SJSA1 (cell line): ENCODE results near the gene AFAP1. TPM values are rescaled to one million over a fixed set of nuclear protein-coding genes. Genes with fewer than 3 reads are reported as not detected.

Experiments
- DNase-seq, 2 experiments: peaks; one replicate each; pipeline ENCODE4 v3.0.0-alpha.2; 2015 to 2020; ENCODE audit warnings: low spot score in 2 of 2, low read depth in 1 of 2
- H3K27ac ChIP-seq: fragments of 250-450 bp; sonication (Bioruptor Pico); 2 replicates; pipeline ENCODE4 v1.5.1; 2020; ENCODE audit warnings: mild to moderate bottlenecking, moderate library complexity
- H3K27me3 ChIP-seq: fragments of 250-450 bp; sonication (Bioruptor Pico); replicated peaks from 2 replicates; pipeline ENCODE4 v1.5.1; 2020; ENCODE audit warnings: mild to moderate bottlenecking, moderate library complexity
- H3K36me3 ChIP-seq: fragments of 250-450 bp; sonication (Bioruptor Pico); 2 replicates; pipeline ENCODE4 v1.5.1; 2020; ENCODE audit warnings: mild to moderate bottlenecking
- H3K4me1 ChIP-seq: fragments of 250-450 bp; sonication (Bioruptor Pico); replicated peaks from 2 replicates; pipeline ENCODE4 v1.6.1; 2021; ENCODE audit warnings: mild to moderate bottlenecking
- H3K4me3 ChIP-seq: fragments of 250-450 bp; sonication (Bioruptor Pico); 2 replicates; pipeline ENCODE4 v1.5.1; 2020; ENCODE audit warnings: mild to moderate bottlenecking
- H3K9me3 ChIP-seq: fragments of 250-450 bp; sonication (Bioruptor Pico); replicated peaks from 2 replicates; pipeline ENCODE4 v1.5.1; 2020; ENCODE audit warnings: mild to moderate bottlenecking
- total RNA-seq: library from RNA; depleted of rRNA; stranded (reverse); fragments of >200 nt; shearing (Covaris generic); gene quantifications from 2 replicates; pipeline ENCODE4 v1.2.3, GENCODE V29; 2014

AFAP1 gene
- total RNA-seq, 1 experiment from 2014 or later: 47.4 TPM

DNA sequence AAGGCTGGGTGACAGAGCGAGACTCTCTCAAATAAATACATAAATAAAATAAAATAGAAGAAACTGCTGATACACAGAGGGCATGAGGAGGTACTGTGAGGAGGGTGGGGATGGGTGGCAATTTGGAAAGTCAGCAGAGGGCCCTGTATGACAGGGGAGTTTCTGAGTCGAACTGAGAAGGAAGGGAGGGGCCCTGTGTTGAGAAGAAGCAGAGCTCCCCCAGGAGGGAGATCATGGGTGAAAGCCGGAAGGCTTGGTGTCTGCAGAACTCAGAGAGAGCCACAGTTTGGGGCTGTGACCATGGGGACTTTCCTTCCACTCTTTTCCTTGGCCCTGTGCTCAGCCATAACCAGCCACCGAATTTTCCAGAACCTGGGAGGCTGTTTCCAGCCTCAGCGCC lies 24.8 kb upstream of the AFAP1 start:
- H3K4me1 ChIP-seq: peaks cover 20% of the 10 kb centered on the region
- DNase-seq: no peak
- no peak overlapping the region for H3K27ac ChIP-seq
- H3K27me3 ChIP-seq: no peaks in the 10 kb centered on the region
- no peaks in the 10 kb centered on the region for H3K36me3 ChIP-seq
- no peaks in the 10 kb centered on the region for H3K9me3 ChIP-seq
- H3K4me3 ChIP-seq: no peak overlapping the region

GRCh38 chr4:7963691-7964090 lies 24.0 kb upstream of the AFAP1 start:
- DNase-seq: no peak
- H3K4me1 ChIP-seq: peaks cover 16% of the 10 kb centered on the region
- H3K27me3 ChIP-seq: no peaks in the 10 kb centered on the region
- no peaks in the 10 kb centered on the region for H3K9me3 ChIP-seq
- H3K27ac ChIP-seq: no peak overlapping the region
- no peak overlapping the region for H3K4me3 ChIP-seq
- H3K36me3 ChIP-seq: no peaks in the 10 kb centered on the region

- H3K36me3 ChIP-seq: no peaks in the 10 kb centered on the region
- H3K4me3 ChIP-seq: no peak overlapping the region
- peaks cover 16% of the 10 kb centered on the region for H3K4me1 ChIP-seq
- H3K27me3 ChIP-seq: no peaks in the 10 kb centered on the region
- no peak for DNase-seq
- no peak overlapping the region for H3K27ac ChIP-seq
- H3K9me3 ChIP-seq: no peaks in the 10 kb centered on the region
Observed at GRCh38 chr4:7962609-7963508, 23.2 kb upstream of the AFAP1 start.

GRCh38 chr4:7960790-7961655 lies 21.4 kb upstream of the AFAP1 start:
- H3K27ac ChIP-seq: no peak overlapping the region
- no peak overlapping the region for H3K4me3 ChIP-seq

GRCh38 chr4:7960017-7960789 lies 20.5 kb upstream of the AFAP1 start:
- Histone ChIP-seq H3K36me3 (no peaks in the 10 kb centered on the region), H3K9me3 (no peaks in the 10 kb centered on the region), H3K4me3 (no peak overlapping the region), H3K27ac (no peak overlapping the region), H3K4me1 (peaks cover 40% of the 10 kb centered on the region), H3K27me3 (no peaks in the 10 kb centered on the region)
- no peak for DNase-seq

More at GRCh38 chr4:7960790-7961655, 21.4 kb upstream of the AFAP1 start:
- H3K4me1 ChIP-seq: peaks cover 34% of the 10 kb centered on the region
- no peaks in the 10 kb centered on the region for H3K9me3 ChIP-seq
- DNase-seq: peak in 1 of 2 experiments; percentile 43
- H3K36me3 ChIP-seq: no peaks in the 10 kb centered on the region
- H3K27me3 ChIP-seq: no peaks in the 10 kb centered on the region

DNA sequence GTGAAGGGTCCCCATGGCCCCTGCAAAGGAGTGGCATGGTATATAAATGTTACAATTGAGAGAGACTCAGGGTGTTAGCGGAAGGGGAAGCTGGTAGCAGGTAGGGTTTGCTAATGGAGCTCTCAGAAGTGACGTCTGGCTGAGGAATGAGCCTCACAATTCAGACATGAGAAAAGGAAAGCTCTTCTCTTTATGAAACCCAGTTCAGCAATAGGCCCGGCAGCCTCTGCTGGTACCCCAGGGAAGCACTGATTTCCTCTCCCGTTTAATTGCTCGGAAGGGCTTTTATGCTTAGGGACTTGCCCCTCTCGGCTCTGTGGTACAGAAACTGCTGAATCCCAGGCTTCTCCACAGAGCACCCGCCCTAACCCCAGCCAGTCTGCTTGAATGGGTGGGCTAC lies 19.4 kb upstream of the AFAP1 start:
- DNase-seq: no peak
- no peaks in the 10 kb centered on the region for H3K36me3 ChIP-seq
- H3K27ac ChIP-seq: no peak overlapping the region
- no peaks in the 10 kb centered on the region for H3K9me3 ChIP-seq
- H3K27me3 ChIP-seq: no peaks in the 10 kb centered on the region
- peaks cover 40% of the 10 kb centered on the region for H3K4me1 ChIP-seq
- no peak overlapping the region for H3K4me3 ChIP-seq

DNA sequence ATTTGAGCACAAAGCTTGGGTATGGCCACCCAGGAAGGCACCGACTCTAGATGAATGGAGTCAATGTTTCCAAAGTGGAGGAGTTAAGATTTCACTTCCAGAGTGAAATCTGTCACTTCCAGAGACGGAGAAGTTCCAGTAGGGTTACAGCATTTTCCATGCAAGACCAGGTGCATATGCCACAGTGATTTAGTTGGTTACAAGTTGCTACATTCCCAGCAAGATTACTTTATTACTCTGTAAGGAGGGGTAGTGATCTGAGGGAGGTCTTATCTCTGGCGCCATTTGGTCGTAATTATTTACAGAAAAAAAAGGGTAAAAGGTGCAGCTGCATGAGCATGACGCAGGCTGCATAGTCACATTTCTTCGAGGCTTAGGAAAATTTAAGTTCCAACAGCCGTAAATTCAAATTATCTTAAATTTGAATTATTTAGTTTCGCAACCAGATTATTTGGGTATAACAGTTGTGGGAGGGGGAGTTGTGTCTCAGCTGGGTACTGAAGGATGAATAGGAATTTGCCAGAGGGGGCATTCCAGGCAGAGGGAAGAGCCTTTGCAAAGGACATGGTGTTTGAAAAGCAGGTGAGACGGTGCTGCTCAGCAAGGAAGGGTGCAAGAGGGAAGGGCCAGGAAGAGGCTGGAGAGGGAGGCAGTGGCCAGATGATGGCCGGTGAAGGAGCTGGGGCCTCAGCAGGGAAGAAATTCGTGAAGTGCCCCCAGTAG lies 17.4 kb upstream of the AFAP1 start:
- H3K36me3 ChIP-seq: no peaks in the 10 kb centered on the region
- H3K27ac ChIP-seq: peak overlapping the region; percentile 81
- no peaks in the 10 kb centered on the region for H3K27me3 ChIP-seq
- peak in 1 of 2 experiments; percentile 52 for DNase-seq
- peaks cover 40% of the 10 kb centered on the region for H3K4me1 ChIP-seq
- H3K9me3 ChIP-seq: no peaks in the 10 kb centered on the region
- H3K4me3 ChIP-seq: no peak overlapping the region

DNA sequence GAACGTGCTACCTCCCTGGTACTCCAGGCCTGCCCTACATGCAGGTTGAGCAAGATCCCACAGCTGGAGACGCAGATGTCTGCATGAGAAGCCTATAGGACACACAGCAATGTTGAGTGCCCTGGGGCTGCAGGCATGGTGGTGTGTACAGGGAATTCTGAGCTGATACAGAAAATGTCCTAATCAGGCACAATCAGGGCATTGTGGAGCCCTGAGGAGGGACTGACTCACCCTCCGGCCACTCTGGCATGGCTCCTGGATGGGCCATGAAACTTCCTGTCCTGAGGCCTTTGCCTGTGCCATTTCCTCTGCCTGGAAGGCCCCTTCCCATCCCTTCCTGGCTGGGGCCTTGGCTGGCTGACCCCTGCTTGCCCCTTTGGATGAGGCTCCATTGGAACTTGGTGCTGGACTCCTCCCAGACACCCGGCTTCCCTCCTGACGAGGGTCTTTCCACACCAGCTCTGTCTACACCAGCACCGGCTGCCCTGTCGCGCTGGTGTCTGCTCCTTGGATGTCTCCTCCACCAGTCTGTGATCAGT lies 16.7 kb upstream of the AFAP1 start:
- Histone ChIP-seq H3K9me3 (peaks cover 2% of the 10 kb centered on the region; the same call in 1 of the 2 replicates), H3K27me3 (no peaks in the 10 kb centered on the region), H3K36me3 (no peaks in the 10 kb centered on the region), H3K27ac (peak overlapping the region; percentile 81), H3K4me3 (no peak overlapping the region), H3K4me1 (peaks cover 40% of the 10 kb centered on the region)
- peak; percentile 65 to 82 for DNase-seq

DNA sequence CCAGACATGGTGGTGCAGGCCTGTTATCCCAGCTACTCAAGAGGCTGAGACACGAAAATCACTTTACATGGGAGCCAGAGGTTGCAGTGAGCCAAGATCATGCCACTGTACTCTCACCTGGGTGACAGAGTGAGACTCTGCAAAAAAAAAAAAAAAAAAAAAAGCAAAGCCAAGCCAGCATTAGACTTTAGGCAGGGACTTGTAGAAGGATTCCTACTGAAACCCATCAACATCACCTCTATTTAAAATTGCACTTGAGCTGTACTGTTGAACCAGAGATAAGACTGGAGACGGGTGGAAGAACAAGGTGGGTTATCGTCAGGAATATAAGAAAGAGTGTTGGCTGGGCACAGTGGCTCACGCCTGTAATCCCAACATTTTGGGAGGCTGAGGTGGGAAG lies 15.7 kb upstream of the AFAP1 start:
- Histone ChIP-seq H3K4me1 (peaks cover 34% of the 10 kb centered on the region), H3K27ac (peak overlapping the region; percentile 81; the same call in 1 of the 2 replicates), H3K9me3 (peaks cover 4% of the 10 kb centered on the region; the same call in 1 of the 2 replicates), H3K36me3 (no peaks in the 10 kb centered on the region), H3K4me3 (no peak overlapping the region), H3K27me3 (no peaks in the 10 kb centered on the region)
- DNase-seq: no peak

GRCh38 chr4:7952615-7953014 lies 13.0 kb upstream of the AFAP1 start:
- peaks cover 4% of the 10 kb centered on the region; the same call in 1 of the 2 replicates for H3K9me3 ChIP-seq
- no peaks in the 10 kb centered on the region for H3K36me3 ChIP-seq
- no peak overlapping the region for H3K4me3 ChIP-seq
- DNase-seq: no peak
- H3K4me1 ChIP-seq: peaks cover 22% of the 10 kb centered on the region
- no peaks in the 10 kb centered on the region for H3K27me3 ChIP-seq
- H3K27ac ChIP-seq: no peak overlapping the region

DNA sequence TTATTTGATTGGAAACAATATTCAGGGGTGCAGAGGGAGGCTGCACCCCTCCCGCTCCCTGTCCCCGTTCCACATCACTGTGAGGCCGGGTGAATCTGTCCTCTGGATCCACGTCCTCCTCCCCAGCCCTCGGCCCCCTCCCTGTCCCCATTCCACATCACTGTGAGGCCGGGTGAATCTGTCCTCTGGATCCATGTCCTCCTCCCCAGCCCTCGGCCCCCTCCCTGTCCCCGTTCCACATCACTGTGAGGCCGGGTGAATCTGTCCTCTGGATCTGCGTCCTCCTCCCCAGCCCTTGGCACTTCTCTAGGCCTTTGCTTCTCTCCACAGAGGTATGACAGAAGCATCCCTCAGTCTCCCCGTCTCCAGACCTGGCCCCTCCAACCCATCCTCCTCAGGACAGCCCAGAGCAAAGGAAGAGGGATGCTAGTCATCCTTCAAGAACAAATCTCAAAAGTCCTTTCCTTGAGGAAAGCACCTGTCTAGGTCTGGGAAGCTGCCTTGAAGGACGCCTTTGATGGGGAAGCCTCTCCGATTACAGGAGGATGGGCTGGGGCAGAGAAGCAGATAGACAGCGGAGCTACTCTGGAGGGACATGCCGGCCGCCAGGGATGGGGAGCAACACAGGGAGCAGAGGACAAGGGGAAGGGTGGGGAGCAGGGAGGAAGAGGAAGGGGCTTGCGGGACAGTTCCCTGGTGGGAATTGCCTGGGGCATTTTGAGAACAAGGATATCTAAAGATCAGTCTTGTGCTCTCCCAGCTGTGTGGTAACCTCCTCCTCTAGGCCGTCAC lies 10.8 kb upstream of the AFAP1 start:
- no peaks in the 10 kb centered on the region for H3K36me3 ChIP-seq
- H3K4me1 ChIP-seq: peaks cover under 1% of the 10 kb centered on the region
- H3K27me3 ChIP-seq: no peaks in the 10 kb centered on the region
- no peak overlapping the region for H3K27ac ChIP-seq
- no peak for DNase-seq
- peaks cover 4% of the 10 kb centered on the region; the same call in 1 of the 2 replicates for H3K9me3 ChIP-seq
- H3K4me3 ChIP-seq: no peak overlapping the region

DNA sequence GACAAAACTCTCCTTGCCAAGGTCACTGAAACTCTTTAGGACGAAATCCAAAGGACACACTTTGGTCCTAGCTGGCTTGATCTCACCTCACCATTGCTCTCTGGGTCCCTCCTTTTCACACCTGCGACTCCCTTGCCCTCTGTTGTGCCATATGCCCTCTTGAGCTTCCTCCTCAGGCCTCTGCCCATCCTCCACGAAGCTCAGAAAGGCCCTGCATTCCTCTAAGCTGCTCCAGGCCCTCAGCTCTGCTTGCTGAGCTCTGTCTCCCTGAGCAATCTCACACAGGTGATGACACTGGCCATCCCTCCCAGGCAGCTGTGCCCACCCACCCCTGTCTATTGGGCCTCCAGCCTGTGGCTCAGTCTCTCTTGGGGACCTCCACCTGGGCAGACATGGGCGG lies 10.1 kb upstream of the AFAP1 start:
- Histone ChIP-seq H3K4me1 (no peaks in the 10 kb centered on the region), H3K27ac (no peak overlapping the region), H3K27me3 (no peaks in the 10 kb centered on the region), H3K36me3 (no peaks in the 10 kb centered on the region), H3K9me3 (peaks cover 4% of the 10 kb centered on the region; the same call in 1 of the 2 replicates), H3K4me3 (no peak overlapping the region)
- no peak for DNase-seq
